ENCODE results near the gene SLC9A3.
"Not testable (repeated sequence)": the region's sequence is repeated elsewhere in the genome, so short reads cannot be mapped to it uniquely, and the experiment has no call there.

The SLC9A3 gene

DNA sequence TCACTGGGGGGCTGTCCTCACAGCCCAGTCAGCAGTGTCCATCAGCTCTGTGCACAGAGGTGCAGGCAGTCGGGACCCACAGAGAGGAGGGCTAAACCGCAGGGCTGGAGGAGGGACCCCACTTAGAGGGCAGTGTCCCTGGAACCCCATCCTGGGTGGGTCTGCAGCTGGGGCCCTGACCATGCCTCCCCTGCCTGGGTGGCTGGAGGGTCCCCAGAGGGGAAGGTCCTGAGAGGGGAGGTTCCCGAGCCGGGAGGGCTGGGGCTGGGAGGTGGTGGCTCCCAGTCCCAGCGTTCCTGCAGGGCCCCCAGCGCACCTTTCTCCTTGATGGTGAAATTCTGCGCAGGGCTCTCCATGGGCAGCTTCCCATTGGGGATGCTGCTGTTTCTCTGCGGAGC, 48.5 kb downstream of the SLC9A3 start:
- no peak overlapping the region for H3K4me3 Mint-ChIP-seq
- H3K27me3 Mint-ChIP-seq = peaks cover 63% of the 10 kb centered on the region
- no peaks in the 10 kb centered on the region for H3K9me3 Mint-ChIP-seq
- intact Hi-C loops (cut with micrococcal nuclease) = no loop called here
- peaks cover 6% of the 10 kb centered on the region for H3K36me3 Mint-ChIP-seq (ENCODE audit: low read depth)
- H3K27ac Mint-ChIP-seq = no peak overlapping the region
- peaks cover 35% of the 10 kb centered on the region for H3K4me1 Mint-ChIP-seq (ENCODE audit: low read depth)

DNA sequence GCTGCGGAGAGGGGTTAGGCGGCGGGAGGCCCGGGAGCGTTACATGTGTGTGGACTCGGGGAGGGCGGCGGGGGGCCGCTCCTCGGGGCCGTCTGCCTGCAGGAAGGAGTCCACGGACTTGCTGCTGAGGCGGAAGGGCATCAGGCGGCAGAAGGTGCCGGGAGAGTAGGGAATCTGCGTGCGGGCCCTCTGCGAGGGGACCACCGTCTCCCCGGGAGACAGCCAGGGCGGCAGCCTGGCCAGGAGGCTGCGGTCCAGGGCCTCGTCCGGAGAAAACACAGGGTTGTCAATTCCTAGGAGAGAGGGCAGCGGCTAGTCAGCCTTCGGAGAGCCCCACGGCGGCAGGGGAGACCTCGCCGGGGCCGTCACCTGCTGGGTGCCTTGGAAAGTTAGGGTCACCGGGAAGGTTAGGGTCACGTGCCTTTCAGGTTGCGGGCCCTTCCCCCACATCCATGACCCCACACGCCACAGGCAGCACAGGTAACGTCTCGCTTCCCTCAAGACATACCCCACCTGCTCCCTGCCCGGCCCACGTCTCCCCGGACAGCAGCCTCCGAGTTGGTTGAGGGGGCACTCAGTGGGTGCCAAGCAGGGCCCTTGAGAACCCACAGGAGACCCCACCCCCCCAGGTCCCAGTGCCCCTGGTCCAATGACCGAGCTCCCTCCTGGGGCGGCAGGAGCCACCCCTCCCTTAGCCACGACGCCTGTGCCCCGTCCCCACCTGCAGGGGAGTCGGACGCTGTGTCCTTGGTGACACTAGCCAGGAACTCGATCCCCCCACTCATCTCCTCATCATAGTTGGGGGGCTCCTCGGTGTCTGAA, 49.2 kb downstream of the SLC9A3 start:
- Mint-ChIP-seq H3K27ac (no peak overlapping the region), H3K27me3 (peaks cover 58% of the 10 kb centered on the region), H3K4me3 (peak overlapping the region; percentile 69), H3K9me3 (no peaks in the 10 kb centered on the region), H3K4me1 (ENCODE audit: low read depth) (peaks cover 38% of the 10 kb centered on the region), H3K36me3 (ENCODE audit: low read depth) (peaks cover 10% of the 10 kb centered on the region)
- intact Hi-C loops (cut with micrococcal nuclease) = loop anchor here (5.0 kb wide), 1 partner anchor 57 kb away; no protein-coding TSS in a partner anchor

DNA sequence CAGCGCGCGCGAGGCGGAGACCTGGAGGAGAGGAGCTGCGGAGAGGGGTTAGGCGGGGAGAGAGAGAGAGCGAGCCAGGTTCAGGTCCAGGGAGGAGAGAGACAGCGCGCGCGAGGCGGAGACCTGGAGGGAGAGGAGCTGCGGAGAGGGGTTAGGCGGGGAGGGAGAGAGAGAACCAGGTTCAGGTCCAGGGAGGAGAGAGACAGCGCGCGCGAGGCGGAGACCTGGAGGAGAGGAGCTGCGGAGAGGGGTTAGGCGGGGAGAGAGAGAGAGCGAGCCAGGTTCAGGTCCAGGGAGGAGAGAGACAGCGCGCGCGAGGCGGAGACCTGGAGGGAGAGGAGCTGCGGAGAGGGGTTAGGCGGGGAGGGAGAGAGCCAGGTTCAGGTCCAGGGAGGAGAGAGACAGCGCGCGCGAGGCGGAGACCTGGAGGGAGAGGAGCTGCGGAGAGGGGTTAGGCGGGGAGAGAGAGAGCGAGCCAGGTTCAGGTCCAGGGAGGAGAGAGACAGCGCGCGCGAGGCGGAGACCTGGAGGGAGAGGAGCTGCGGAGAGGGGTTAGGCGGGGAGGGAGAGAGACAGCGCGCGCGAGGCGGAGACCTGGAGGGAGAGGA, 49.9 kb downstream of the SLC9A3 start:
- intact Hi-C loops (cut with micrococcal nuclease) = loop anchor here (5.0 kb wide), 1 partner anchor 58 kb away; no protein-coding TSS in a partner anchor
- Mint-ChIP-seq H3K4me1 (ENCODE audit: low read depth) (peaks cover 46% of the 10 kb centered on the region), H3K36me3 (ENCODE audit: low read depth) (peaks cover 17% of the 10 kb centered on the region), H3K27me3 (peaks cover 52% of the 10 kb centered on the region), H3K4me3 (peak overlapping the region; percentile 69)
- H3K27ac Mint-ChIP-seq, H3K9me3 Mint-ChIP-seq: not testable (repeated sequence)

DNA sequence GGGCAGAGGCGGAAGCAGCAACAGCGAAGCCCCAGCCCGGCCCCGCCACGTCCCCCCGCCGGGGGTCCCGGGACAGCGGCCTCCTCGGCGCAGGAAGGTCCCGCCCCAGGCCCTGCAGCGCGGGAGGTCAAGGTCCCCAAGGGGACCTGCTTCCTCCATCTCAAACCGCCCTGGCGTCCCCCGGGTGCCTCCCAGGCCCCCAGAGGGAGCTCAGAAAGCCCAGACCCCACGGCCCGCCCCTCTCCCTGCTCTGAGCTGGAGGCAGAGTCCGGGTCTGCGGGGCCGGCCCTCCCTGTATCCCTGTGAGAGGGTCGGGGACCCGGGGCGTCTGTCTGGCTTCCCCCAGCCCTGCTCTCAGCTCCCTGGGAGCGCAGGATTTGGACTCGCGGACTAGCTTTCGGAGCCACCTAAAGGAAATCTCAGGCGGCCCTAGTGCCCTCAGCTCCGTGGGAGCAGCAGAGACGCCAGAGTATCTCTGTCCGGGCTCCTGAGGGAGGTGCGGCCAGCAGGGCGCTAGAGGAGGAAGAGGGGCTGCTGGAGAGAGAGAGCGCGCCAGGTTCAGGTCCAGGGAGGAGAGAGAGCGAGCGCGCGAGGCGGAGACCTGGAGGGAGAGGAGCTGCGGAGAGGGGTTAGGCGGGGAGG, 50.6 kb downstream of the SLC9A3 start:
- peak overlapping the region; percentile 78 for H3K4me3 Mint-ChIP-seq
- peaks cover 50% of the 10 kb centered on the region for H3K27me3 Mint-ChIP-seq
- intact Hi-C loops (cut with micrococcal nuclease) = loop anchor here (5.0 kb wide), 1 partner anchor 59 kb away; no protein-coding TSS in a partner anchor
- no peak overlapping the region for H3K27ac Mint-ChIP-seq
- H3K4me1 Mint-ChIP-seq (ENCODE audit: low read depth) = peaks cover 49% of the 10 kb centered on the region
- H3K36me3 Mint-ChIP-seq (ENCODE audit: low read depth) = peaks cover 24% of the 10 kb centered on the region
- H3K9me3 Mint-ChIP-seq = no peaks in the 10 kb centered on the region

DNA sequence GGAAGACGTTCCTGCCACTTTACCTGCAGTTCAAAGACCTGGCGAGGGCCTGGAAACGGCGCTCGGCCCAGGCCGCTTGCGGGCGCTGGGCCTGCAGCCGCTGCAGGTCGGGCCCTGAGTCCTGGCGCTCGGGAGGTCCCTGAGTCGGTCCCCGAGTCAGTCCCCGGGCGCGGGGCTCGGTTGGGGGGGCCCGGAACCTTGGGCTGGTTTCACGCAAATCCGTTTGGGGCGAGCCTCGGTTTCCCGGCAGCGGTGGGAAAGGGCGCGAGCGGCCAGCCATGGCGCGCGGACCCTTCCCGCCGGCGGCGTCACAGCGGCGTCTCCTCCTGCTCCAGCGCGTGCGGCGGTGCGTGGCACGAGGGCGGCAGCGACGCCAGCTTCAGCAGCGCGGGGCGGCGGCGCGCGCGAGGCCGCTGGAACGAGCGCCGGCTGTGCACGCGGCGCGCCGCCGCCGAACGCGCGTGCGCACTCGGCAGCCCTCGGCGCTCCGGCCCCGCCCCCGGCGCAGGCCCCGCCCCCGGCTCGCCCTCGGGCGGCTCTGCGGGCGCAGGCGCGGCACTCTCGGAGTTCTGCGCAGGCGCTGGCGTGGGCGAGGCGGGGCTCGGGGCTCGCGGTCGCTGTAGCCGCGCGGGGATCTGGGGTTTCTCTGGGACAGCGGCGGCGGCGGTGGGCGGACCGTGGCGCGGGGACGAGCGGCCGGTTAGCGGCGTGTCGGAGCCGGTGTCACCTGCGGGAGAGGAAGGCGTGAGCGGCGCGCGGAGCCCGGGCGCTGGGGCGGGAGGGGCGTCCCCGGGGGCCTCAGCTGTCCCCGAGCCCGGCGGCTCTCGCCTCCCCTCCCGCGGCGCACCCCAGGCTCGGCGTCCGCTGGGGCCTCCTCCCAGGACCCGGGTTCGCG, 51.3 kb downstream of the SLC9A3 start:
- Mint-ChIP-seq H3K4me3 (peak overlapping the region; percentile 78), H3K9me3 (no peaks in the 10 kb centered on the region), H3K4me1 (ENCODE audit: low read depth) (peaks cover 49% of the 10 kb centered on the region), H3K36me3 (ENCODE audit: low read depth) (peaks cover 30% of the 10 kb centered on the region), H3K27me3 (peaks cover 45% of the 10 kb centered on the region), H3K27ac (peak overlapping the region; percentile 41)
- intact Hi-C loops (cut with micrococcal nuclease) = loop anchor here (5.0 kb wide), 1 partner anchor 59 kb away; no protein-coding TSS in a partner anchor

DNA sequence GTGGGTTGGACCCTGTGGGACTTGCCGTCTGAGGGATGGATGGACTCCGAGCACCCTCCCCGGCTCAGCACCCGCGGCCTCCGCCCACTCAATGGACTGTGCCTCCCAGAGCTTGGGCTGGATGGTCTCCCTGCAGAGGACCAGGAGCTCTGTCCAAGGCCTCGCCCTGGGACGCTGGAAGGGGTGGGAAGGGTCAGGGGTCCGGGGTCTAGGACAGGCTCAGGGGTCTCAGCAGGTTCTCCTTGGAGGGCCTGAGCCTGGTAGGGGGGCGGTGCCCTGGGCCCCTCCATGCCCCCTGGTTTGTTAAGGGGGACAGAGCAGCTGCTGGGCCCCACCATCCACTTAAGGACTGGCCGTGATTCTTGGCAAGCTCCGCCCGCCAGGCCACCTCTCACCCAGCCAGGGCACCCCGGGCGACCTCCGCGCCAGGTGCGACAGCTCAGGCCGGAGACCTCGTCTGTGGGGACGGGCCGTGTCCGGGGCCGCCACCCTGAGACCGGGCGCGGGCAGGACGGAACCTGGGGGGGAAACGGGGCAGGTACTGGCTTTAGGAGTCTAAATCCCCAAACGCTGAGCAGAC, 52.1 kb downstream of the SLC9A3 start:
- H3K4me1 Mint-ChIP-seq (ENCODE audit: low read depth) = peaks cover 49% of the 10 kb centered on the region
- H3K36me3 Mint-ChIP-seq (ENCODE audit: low read depth) = peaks cover 32% of the 10 kb centered on the region

DNA sequence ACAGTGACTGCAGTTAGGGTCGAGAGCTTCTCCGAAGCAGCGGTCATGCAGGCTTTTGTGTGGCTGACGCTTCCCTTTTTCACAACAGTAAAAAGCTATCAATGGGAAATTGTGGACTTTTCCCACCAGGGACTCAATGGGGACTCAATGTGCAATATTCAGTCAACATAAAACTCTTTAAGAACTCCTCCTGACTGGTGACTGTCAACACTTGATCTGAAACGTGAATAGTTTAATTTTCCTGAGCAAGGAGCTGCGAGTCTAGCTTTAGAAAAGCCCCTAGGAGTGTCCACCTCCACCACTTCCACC, 52.5 kb downstream of the SLC9A3 start:
- H3K4me1 Mint-ChIP-seq (ENCODE audit: low read depth) = peaks cover 49% of the 10 kb centered on the region
- H3K27me3 Mint-ChIP-seq = peaks cover 33% of the 10 kb centered on the region
- H3K4me3 Mint-ChIP-seq = peak overlapping the region; percentile 64
- peaks cover 36% of the 10 kb centered on the region for H3K36me3 Mint-ChIP-seq (ENCODE audit: low read depth)
- H3K9me3 Mint-ChIP-seq = no peaks in the 10 kb centered on the region
- intact Hi-C loops (cut with micrococcal nuclease) = loop anchor here (5.0 kb wide), 1 partner anchor 61 kb away; no protein-coding TSS in a partner anchor
- peak overlapping the region; percentile 41 for H3K27ac Mint-ChIP-seq

More for the DNA sequence above, 52.1 kb downstream of the SLC9A3 start:
- Mint-ChIP-seq H3K27ac (peak overlapping the region; percentile 41), H3K27me3 (peaks cover 38% of the 10 kb centered on the region), H3K4me3 (peak overlapping the region; percentile 64), H3K9me3 (no peaks in the 10 kb centered on the region)
- intact Hi-C loops (cut with micrococcal nuclease) = loop anchor here (5.0 kb wide), 1 partner anchor 60 kb away; no protein-coding TSS in a partner anchor

DNA sequence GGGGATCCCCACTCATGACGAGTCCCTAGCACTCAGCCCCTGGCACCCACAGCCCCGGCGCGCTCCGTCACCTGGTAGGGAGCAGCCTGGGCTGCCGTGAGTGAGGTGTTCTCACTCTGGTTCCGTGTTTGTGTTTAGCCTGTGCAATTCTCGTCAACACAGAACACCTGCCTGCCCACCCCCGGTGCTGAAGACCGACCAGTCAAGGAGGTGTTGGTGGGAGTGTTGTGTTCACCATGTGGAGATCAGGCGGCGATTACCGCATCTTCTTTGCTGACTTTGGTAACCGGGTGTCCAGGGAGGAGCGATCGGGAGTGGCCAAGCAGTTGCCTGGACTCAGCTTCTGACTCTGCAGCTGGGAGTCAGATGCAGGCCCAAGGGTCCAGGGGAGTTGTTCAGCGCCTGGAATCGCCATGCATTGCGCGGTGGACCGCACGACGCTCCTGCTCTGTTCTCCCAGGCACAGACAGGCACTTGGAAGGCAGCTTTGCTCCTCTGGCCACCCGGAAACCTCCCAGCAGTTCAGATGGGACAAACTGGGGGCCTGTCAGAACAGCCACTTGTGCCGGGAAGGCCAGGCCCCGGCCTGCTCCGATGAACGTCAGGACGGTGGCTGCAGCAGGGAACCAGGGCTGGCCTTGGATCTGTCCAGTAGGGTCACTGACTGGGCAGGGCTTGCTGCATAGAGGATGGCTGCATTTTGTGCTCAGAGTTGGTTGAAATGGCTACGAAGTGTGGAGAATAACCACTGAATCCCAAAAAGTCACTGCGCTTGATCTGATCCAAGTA, 53.1 kb downstream of the SLC9A3 start:
- H3K27ac Mint-ChIP-seq = no peak overlapping the region

DNA sequence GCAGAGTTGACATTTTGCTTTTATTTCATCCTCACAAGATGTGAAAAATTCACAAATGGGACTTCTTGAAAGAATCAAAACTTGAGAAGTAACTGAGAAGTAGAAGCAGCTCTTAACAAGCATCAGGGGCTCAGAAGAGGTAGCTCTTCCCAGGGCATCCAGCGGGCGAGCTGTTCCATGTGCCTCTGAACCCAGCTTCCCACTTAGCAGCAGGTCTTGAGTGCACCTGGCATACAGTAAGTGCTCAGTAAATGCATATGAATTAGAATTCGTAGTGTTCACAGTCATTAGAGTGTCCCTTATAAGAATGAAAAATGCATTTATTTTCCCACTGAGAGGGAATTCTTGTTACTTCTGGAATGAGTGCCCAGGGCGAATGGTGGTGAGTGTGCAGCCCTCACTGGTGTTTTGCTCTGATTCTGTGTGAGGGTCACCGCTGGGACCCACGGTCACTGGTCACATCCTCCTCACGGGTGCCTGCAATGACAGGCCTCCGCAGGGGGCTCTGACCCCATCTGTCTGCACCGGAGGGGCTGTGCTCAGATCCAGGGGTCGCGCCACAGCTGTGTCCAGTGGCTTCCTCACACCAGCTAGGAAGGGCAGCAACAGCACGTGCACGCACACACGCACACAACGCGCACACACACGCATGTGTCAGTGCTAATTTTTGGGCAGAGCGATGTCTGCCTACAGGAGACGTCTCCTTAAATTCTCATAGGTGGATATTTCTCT, 54.3 kb downstream of the SLC9A3 start:
- peaks cover 16% of the 10 kb centered on the region for H3K27me3 Mint-ChIP-seq
- H3K36me3 Mint-ChIP-seq (ENCODE audit: low read depth) = peaks cover 54% of the 10 kb centered on the region
- peaks cover 44% of the 10 kb centered on the region for H3K4me1 Mint-ChIP-seq (ENCODE audit: low read depth)
- no peak overlapping the region for H3K4me3 Mint-ChIP-seq
- intact Hi-C loops (cut with micrococcal nuclease) = loop anchor here (5.0 kb wide), 1 partner anchor 62 kb away; no protein-coding TSS in a partner anchor
- no peak overlapping the region for H3K27ac Mint-ChIP-seq
- no peaks in the 10 kb centered on the region for H3K9me3 Mint-ChIP-seq

More for the DNA sequence above, 53.1 kb downstream of the SLC9A3 start:
- Mint-ChIP-seq H3K4me1 (ENCODE audit: low read depth) (peaks cover 49% of the 10 kb centered on the region), H3K27me3 (peaks cover 28% of the 10 kb centered on the region), H3K4me3 (peak overlapping the region; percentile 6), H3K36me3 (ENCODE audit: low read depth) (peaks cover 42% of the 10 kb centered on the region), H3K9me3 (no peaks in the 10 kb centered on the region)
- intact Hi-C loops (cut with micrococcal nuclease) = loop anchor here (5.0 kb wide), 1 partner anchor 61 kb away; no protein-coding TSS in a partner anchor

DNA sequence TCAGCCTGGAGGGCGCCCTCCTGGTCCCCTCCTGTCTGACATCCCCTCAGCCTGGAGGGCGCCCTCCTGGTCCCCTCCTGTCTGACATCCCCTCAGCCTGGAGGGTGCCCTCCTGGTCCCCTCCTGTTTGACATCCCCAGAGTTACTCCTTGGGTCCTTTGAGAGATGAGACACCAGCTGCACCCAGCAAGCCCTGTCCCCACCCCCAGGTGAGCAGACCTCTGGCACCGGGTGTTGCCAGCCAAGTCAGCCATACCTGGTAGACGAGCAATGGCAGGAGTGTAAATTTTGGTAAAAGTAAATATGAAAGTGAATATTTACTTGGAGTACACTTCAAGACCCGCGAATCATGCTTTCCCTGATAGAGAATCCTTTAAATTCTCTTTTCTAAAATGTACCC, 55.8 kb downstream of the SLC9A3 start:
- H3K27ac Mint-ChIP-seq = no peak overlapping the region
- H3K27me3 Mint-ChIP-seq = peaks cover 5% of the 10 kb centered on the region
- H3K9me3 Mint-ChIP-seq = no peaks in the 10 kb centered on the region
- intact Hi-C loops (cut with micrococcal nuclease) = no loop called here
- H3K4me3 Mint-ChIP-seq = no peak overlapping the region
- H3K4me1 Mint-ChIP-seq (ENCODE audit: low read depth) = peaks cover 45% of the 10 kb centered on the region
- H3K36me3 Mint-ChIP-seq (ENCODE audit: low read depth) = peaks cover 69% of the 10 kb centered on the region

DNA sequence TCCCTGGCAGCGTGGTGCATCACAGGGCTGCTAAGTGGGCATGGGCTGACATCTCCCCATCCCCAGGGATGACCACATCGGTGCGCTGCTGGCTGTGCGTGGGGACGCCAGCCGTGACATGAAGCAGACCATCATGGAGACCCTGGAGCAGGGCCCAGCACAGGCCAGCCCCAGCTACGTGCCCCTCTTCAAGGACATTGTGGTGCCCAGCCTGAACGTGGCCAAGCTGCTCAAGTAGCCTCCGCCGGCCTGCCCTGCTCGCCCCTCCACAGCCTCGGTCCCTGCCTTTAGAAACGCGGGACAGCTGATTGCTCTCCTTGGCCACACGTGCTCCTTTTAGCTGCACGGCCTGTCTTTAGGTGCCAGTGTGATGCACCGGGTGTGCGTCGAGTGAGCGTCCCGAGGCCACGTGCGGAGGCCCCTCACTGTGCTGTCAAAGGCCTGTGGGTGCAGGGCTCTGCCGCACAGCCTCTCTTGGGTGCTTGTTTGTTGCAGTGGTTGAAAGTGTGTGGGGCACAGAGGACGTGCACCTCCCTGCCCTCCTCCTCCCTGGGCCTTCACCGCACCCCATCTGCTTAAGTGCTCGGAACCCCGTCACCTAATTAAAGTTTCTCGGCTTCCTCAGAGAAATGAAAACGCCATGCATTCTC, 57.5 kb downstream of the SLC9A3 start:
- intact Hi-C loops (cut with micrococcal nuclease) = no loop called here
- no peak overlapping the region for H3K27ac Mint-ChIP-seq
- H3K9me3 Mint-ChIP-seq = no peaks in the 10 kb centered on the region
- no peak overlapping the region for H3K4me3 Mint-ChIP-seq
- H3K4me1 Mint-ChIP-seq (ENCODE audit: low read depth) = peaks cover 40% of the 10 kb centered on the region
- peaks cover 5% of the 10 kb centered on the region for H3K27me3 Mint-ChIP-seq
- H3K36me3 Mint-ChIP-seq (ENCODE audit: low read depth) = peaks cover 85% of the 10 kb centered on the region

All from dendritic cell treated with granulocyte-macrophage colony-stimulating factor and Interleukin-4, amounts not matched to agents 40 ng/mL and 50 ng/mL, for 4 days (primary cell).